RCC 7860 (cell line): Measurements from ENCODE around the gene GTF3C1.
"Not testable (repeated sequence)": the region's sequence is repeated elsewhere in the genome, so short reads cannot be mapped to it uniquely, and the experiment has no call there.

Source experiments
- DNase-seq: peaks from one replicate; pipeline ENCODE4 v3.0.0-alpha.2; 2015; ENCODE audit warnings: low spot score
- FAIRE-seq: peaks from 2 replicates; lab custom pipeline; 2012; peaks lifted over from hg19 to GRCh38; lab: Jason Lieb, UNC

GTF3C1 gene

DNA sequence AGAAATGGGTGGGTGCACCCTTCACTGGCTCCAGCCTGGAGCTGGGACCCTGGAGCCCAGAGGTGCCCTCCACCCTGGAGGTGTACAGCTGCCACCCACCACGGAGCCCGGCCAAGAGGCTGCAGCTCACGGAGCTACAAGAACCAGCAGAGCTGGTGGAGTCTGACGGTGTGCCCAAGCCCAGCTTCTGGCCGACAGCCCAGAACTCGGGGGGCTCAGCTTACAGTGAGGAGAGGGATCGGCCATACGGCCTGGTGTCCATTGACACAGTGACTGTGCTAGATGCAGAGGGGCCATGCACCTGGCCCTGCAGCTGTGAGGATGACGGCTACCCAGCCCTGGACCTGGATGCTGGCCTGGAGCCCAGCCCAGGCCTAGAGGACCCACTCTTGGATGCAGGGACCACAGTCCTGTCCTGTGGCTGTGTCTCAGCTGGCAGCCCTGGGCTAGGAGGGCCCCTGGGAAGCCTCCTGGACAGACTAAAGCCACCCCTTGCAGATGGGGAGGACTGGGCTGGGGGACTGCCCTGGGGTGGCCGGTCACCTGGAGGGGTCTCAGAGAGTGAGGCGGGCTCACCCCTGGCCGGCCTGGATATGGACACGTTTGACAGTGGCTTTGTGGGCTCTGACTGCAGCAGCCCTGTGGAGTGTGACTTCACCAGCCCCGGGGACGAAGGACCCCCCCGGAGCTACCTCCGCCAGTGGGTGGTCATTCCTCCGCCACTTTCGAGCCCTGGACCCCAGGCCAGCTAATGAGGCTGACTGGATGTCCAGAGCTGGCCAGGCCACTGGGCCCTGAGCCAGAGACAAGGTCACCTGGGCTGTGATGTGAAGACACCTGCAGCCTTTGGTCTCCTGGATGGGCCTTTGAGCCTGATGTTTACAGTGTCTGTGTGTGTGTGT lies 100.9 kb downstream of the GTF3C1 start:
- DNase-seq (no peak), FAIRE-seq (no peak)

DNA sequence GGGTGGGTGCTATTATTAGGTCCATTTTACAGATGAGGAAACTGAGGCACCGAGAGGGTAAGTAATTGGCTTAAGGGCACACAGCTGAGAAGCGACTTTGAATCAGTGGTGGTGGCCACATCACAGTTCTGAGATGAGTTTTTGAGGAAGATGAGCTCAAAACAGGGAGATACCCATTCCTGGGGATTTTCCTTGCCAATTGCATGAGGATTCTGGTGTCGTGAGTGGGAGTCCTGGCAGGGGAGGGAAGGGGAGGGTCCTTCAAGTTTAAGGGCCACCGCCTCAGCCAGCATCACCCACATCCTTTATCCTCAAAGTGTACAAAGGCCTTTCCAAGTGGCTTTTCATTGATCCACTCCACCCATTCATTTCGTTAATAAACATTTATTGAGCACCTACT lies 102.4 kb downstream of the GTF3C1 start:
- DNase-seq (no peak), FAIRE-seq (no peak)

DNA sequence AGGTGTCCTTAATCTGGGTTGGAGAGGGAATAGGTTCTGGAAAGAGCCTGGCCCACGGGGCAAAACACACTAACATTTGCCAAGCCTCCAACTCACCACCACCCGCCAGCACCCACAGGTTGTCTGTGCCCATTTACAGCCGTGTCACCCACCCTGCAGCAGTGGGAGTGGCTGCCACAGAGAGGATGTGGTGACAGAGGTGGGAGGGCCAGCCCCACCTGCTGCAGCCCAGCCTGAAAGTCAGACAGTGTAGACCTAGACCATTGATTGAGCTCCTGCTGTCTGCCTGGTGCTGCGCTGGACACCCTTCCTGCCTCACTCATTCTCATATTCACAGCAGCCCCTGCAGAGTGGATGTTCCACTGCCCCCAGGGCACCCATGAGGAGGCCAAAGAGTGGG lies 103.0 kb downstream of the GTF3C1 start:
- FAIRE-seq, result no peak
- no peak for DNase-seq

DNA sequence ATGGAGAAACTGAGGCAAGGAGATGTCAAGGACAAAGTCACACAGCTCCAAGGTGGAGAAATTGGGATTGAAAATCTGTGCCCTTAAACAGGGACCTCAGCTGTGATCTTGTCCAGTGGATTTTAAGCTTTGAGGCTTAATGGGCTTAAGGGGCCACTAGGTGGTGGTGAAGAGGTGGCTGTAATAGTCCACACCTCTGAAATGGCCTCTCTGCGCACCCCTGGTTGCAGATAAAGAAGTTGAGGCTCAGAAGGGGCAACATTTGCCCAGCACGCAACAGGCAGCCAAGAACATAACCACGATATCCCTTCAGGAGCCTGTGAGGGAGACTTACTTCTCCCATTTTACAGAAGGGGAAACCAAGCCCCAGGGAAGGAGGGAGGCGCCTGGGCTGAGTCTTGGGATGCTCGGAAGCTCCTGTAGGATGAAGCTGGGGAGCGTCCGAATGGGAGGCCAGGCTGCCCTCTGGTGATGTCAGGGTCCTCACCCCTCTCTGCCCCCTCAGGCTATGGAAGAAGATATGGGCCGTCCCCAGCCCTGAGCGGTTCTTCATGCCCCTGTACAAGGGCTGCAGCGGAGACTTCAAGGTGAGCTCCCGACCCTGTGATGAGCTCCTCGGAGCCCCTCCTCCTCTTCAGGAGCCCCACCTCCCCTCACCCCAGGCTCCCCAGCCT lies 104.1 kb downstream of the GTF3C1 start:
- FAIRE-seq (no peak), DNase-seq (no peak)

DNA sequence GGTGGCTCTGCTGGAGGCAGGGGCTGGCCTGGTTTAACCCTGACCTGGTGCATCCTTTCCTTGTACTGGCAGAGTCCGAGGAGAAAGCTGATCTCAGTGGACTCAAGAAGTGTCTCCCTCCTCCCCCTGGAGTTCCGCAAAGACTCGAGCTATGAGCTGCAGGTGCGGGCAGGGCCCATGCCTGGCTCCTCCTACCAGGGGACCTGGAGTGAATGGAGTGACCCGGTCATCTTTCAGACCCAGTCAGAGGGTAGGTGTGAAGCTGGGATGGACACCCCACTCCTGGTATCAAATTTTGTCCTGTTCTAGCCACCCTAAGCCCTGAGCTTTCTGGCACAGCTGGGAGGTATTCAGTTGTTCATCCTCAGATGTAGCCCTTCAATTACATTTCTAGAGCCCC lies 105.2 kb downstream of the GTF3C1 start:
- FAIRE-seq (no peak), DNase-seq (no peak)

DNA sequence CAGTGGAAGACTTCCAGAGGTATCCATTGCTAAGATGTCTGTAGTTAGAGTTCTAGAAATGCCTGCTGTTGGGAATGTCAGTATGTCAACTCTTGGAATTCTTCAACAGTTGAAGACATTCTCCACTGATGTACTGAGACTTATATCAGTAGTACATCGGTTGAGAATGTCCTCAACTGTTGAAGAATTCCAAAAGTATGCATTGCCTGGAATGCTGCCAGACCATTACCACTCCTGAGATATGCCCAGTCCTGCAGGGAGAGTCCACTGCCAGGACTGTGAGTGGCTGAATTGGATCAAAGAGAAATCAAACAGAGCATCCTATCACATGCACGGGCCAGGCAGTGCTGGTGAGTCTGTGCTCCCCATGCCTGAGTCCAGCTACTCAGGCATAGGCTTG lies 105.7 kb downstream of the GTF3C1 start:
- DNase-seq (peak; percentile 77), FAIRE-seq (no peak)

DNA sequence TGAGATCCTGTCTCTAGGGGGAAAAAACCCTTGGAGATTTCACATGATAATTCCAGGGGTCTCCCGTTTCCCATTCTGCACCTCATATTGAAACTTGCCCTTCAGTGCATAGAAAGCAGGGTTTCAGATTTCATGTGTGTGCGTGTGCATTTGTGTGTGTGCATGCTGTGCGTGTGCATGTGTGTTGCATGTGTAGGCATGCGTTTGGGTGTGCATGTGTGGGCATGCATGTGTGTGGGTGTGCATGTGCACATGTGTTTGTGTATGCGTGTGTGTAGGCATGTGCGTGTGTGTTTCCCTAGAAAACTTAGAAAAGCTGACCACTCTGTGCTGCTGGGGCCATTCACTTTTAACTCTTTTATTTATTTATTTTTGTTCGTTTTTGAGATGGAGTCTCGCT lies 107.7 kb downstream of the GTF3C1 start:
- no peak for FAIRE-seq
- no peak for DNase-seq

DNA sequence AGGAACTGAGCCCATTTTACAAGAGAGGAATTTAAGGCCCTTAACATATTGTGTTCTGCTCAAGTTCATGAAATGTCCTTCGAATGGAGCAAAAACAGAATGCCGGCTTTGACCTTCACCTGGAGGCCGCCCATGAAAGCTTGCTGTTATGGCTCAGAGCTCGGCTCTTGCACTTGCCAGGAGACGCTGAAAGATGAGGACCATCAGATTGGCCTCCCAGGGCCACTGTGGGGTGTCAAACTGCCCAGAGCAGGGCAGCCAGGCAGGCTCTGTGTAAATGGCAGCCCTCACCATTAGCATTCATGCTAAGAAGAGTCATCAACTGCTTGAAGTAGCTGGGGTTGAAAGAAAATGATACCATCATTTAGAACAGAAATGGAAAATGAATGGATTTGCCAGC lies 108.4 kb downstream of the GTF3C1 start:
- FAIRE-seq, result no peak

DNA sequence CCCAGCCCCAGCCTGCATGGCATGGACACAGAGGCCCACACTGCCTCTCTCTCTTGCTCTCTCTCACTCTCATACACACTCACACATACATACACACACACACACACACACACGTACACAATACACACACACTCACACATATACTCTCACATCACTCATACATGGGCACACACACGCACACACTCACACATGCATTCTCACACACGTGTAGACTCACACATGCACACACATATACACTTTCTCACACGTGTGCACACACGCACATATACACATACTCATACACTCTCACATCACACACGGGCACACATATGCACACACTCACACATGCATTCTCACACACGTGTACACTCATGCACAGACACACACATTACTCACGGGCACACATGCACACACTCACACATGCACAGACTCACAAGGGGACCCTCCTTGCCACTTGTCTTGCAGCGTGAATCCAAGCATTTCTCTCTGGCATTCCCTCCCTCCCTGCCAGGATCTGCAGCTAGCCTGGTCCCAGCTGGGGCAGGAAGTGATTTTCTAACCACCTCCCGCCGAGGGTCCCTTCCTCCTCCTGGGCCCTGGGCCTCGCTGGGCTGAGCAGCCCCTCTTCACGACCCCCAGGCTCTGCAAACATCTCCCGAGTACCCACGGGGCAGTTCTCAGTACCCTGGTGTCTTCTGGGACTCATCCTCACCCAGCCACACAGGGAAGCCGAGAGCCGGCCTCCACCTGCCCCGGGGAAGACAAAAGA lies 110.3 kb downstream of the GTF3C1 start:
- DNase-seq (no peak), FAIRE-seq (no peak)

More for the DNA sequence above, 108.4 kb downstream of the GTF3C1 start:
- DNase-seq, result no peak

DNA sequence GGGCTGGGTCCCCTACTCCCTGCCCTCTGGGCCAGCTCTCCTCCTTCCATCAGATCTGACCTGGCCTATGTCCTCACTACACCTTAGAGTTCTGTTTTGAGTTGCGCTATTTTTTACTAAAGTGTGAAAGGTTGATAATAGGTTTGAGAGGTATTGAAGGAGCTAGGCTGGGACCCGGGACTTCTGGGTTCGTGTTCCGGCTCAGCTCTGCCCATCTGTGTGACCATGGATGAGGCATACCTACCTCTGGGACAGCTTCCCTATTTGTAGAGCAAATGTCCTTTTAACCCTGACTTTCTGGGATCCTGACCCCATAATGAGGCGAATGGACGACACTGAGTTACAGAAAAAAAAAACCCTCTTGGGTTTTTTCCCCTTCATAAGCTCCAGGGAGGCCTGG lies 111.8 kb downstream of the GTF3C1 start:
- DNase-seq, result no peak
- FAIRE-seq, result no peak

DNA sequence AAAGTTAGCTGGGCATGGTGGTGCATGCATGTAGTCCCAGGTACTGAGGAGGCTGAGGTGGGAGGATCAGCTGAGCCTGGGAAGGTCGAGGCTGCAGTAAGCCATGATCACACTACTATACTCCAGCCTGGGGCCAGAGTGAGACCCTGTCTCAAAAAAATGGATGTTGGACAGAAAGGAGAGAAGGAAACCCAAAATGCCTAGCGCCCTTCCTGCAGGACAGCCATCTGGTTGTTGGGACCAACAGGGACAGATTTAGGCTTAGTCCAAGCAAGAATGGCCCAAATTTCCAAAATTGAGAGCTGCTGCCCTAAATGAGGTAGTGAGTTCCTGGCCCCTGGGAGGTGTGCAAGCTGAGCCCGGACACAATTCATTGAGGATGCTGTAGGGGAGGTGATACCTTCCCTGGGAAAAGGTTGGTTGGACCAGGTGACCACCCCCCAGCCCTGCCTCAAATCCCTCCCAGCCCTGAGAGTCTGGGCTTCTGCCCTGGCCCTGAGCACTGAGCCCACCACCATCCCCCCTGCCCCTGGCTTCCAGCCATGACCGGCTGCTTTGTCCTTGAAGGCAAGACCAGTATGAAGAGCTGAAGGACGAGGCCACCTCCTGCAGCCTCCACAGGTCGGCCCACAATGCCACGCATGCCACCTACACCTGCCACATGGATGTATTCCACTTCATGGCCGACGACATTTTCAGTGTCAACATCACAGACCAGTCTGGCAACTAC lies 112.6 kb downstream of the GTF3C1 start:
- FAIRE-seq (no peak), DNase-seq (no peak)

DNA sequence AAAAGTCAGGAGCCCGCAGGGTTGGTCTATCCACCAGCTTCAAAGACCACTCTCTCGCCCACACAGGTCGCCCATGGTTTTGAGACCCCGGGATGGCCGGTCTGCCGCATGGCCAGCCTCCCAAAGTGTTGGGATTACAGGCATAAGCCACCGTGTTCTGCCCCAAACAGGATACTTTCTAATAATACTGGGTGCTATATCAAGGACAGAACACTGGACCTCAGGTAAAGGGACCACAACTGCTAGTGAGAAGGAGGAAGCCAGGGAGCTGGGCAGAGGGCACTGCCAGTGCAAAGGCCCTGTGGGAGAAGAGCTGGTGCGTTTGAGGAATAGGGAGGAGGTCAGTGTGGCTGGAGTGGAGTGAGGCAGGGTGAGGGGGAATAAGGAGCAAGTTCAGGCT lies 113.6 kb downstream of the GTF3C1 start:
- FAIRE-seq, result no peak
- DNase-seq, result no peak

DNA sequence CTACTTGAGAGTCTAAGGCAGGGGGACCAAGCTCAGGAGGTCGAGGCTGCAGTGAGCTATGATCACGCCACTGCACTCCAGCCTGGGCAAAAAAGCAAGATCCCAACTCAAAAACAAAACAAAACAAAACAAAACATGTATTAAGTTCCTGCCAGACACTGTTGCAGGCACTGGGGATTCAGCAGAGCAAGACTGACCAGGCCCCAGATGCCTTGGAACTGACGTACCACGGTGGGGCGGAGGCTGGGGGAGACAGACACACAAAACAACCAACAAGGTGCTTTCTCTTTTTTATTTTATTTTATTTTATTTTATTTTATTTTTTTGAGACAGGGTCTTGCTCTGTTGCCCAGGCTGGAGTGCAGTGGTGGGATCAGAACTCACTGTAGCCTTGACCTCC lies 114.6 kb downstream of the GTF3C1 start:
- not testable (repeated sequence) for DNase-seq, FAIRE-seq

DNA sequence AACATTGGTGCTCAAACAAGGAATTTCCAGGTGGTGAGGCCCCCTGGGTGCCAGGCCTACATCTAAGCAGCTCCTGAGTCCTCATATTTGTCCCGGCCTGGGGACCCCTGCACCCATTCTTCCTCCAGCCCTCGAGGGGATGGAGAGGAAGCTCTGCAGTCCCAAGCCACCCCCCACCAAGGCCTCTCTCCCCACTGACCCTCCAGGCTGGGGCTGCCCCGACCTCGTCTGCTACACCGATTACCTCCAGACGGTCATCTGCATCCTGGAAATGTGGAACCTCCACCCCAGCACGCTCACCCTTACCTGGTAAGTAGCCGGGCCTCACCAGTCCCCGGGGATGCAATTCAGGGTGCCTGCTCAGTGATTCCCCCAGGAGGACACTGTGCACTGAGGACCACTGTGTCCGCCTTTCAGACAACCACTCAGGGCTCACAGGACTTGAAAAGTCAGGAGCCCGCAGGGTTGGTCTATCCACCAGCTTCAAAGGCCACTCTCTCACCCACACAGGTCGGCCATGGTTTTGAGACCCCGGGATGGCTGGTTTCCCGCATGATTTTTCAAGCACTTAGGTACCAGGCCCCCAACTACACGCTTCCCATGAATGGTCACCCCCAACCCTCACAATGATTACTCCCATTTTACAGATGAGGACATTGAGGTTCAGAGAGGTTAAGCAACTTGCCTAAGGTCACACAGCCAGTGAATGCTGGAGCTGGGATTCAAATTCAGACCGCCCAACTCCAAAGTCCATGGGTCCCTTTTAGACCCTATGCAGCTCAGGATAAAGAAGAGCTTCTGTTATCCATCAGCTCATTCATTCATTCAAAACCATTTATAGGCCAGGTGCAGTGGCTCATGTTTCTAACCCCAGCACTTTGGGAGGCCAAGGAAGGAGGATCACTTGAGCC lies 115.3 kb downstream of the GTF3C1 start:
- DNase-seq (no peak), FAIRE-seq (no peak)

DNA sequence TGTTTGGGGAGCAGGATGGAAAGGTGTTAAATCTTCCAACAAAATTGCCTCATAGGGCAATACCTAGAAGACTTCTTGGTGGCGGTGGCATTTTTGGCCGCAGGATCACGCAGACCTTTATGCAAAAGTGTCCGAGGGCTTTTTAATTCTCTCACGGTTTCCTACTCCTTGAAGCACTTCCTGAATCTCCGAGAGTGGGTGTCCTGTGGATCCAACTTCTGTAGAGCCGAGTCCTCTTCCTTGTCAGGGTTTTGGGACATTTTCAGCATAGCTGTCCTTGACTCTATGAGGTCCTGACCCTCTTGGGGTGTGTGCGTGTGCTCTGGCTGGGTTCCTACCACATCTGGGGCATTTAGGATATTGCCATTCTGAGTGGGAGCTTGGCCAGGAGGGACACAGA lies 116.1 kb downstream of the GTF3C1 start:
- FAIRE-seq (no peak), DNase-seq (no peak)

DNA sequence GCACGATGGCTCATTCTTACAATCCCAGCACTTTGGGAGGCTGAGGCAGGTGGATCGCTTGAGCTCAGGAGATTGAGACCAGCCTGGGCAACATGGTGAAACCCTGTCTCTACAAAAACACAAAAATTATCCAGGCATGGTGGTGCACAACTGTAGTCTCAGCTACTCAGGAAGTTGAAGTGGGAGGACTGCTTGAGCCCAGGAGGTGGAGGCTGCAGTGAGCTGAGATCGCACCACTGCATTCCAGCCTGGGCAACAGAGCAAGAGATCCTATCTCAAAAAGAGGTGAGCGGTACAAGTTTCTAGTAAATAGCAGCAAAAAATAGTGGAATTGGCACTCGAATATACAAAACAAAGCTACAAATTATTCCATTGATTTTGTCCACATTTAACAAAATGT lies 116.5 kb downstream of the GTF3C1 start:
- not testable (repeated sequence) for DNase-seq, FAIRE-seq

DNA sequence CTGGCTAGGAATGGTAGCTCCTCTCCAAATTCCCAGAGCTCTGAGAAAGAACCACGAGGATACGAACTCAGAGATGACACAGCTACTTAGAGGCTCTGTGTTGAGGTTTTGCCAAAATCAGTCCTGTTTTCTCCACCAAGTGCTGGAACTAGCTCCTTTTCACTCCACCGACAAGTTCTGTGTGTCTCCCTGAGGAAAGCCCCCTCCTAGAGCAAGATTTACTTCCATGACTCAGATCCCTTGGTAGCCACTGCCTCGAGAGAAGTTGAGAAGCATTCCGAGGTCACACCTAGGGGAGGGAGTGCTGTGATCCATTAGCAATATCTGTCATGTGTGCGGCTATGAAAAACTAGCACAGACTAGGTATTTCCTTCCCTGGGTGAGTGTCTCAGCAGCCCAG lies 117.2 kb downstream of the GTF3C1 start:
- DNase-seq, result peak; percentile 68
- FAIRE-seq, result peak; percentile 65

DNA sequence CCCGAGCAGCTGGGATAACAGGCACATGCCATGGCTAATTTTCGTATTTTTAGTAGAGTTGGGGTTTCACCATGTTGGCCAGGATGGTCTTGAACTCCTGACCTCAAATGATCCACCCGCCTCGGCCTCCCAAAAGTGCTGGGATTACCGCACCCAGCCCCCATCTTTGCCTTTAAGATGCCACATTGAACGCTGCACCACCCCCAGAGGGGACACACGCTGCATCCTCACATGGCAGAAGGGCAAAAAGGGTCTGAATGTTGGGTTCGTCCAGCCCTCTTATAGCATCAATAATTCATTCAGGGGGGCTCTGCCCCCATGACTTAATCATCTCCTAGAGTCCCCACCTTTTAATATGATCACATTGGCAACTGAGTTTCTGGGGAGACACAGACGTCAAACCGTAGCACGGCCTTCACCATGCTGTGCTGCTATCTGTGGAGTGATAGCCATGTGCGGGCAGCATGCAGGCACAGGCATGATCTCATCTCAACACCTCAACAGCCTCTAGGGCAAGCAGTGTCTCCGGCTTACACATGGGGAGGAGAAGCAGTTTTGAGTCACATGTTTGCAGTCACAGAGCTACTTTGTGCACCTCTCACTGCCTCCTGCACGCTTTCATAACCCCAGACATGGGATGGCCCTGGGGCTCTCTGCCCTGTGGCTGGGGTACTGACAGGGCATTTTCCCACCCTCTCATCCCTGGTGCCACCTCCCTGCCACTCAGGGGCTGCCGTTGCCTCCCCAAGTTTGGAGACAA lies 117.8 kb downstream of the GTF3C1 start:
- FAIRE-seq (no peak), DNase-seq (peak; percentile 30)

DNA sequence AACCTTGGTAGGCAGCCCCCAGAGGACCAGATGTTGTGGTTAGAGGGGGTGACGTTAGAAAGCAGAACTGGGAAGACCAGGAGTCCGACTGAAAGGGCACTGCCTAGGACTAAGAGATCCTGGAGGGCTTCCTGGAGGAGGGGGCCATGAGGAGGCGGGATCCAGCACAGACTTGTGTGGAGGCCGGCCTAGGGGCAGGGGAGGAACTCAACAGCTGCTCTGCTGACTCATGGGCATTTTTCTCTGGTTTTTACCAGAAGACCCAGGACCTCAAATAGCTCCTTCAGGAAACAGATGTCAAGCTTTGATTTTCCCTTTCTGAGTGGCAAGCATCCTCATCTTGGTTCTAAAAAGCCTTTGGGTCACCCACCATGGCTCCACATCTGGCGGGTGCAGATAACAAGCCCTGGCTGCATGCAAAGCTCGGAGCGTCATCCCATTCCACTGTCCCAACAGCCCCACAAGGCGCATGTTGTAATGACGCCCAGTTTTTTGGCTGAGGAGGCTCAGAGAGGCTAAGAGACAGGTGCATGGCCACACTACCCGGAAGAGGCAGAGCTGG lies 118.7 kb downstream of the GTF3C1 start:
- FAIRE-seq (no peak), DNase-seq (no peak)
